SU-DHL-6 (cell line): ENCODE results near the gene SAP130.

Source experiments
- EZH2phosphoT487 ChIP-seq: fragments of 200-600 bp; sonication (generic), shearing (Covaris generic); conservative IDR thresholded peaks from 2 replicates; pipeline ENCODE4 v1.6.1; 2018; ENCODE audit warnings: mild to moderate bottlenecking, antibody characterized with exemption, low read length, moderate library complexity, mixed read lengths
- TF ChIP-seq, protein P1 (sequence below): fragments of 200-600 bp; sonication (generic); IDR thresholded peaks from one replicate; pipeline ENCODE4 v1.5.1; 2017; ENCODE audit warnings: antibody characterized with exemption, mild to moderate bottlenecking, low read length, moderate library complexity; ENCODE audit not compliant: insufficient read depth, poor library complexity, severe bottlenecking

DNA sequence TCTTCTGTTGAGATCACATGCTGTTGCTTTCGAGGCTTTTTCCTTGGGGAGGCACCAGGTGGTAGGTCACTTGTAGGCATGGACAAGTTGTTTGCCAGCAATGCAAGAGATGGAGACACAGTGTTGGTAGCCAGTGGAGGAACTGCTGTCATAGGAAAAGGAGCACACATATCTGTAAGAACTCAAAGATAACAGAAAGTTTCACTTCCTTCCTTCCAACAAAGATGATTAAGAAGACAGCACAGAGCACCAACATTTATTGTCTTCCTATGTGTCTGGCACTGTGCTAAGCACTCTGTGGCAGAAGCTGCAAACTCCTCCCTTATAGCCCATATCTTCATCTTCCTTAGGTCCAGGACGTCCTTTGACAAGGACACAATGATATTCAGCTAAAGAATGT is 77.6 kb downstream of the SAP130 start:
- TF ChIP-seq, protein P1, sequence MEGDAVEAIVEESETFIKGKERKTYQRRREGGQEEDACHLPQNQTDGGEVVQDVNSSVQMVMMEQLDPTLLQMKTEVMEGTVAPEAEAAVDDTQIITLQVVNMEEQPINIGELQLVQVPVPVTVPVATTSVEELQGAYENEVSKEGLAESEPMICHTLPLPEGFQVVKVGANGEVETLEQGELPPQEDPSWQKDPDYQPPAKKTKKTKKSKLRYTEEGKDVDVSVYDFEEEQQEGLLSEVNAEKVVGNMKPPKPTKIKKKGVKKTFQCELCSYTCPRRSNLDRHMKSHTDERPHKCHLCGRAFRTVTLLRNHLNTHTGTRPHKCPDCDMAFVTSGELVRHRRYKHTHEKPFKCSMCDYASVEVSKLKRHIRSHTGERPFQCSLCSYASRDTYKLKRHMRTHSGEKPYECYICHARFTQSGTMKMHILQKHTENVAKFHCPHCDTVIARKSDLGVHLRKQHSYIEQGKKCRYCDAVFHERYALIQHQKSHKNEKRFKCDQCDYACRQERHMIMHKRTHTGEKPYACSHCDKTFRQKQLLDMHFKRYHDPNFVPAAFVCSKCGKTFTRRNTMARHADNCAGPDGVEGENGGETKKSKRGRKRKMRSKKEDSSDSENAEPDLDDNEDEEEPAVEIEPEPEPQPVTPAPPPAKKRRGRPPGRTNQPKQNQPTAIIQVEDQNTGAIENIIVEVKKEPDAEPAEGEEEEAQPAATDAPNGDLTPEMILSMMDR = no peak
- no peak for TF ChIP-seq EZH2phosphoT487
